GM19099 (cell line): Measurements from ENCODE around the gene HYPK.

ENCODE experiments used
- POLR2A ChIP-seq: IDR thresholded peaks from 3 replicates; pipeline ENCODE4 v1.6.1; 2011; ENCODE audit warnings: low read depth; ENCODE audit not compliant: insufficient read length; ENCODE audit errors: extremely low read depth

HYPK gene

GRCh38 chr15:43826508-43827341, 26.3 kb downstream of the HYPK start, which contains the start of gene WDR76:
Gene WDR76 (plus strand): TSS chr15:43827002. CDS start chr15:43827033, 31 bp downstream.
- peak; percentile 60 for TF ChIP-seq POLR2A

- TF ChIP-seq POLR2A, result no peak
Measured at GRCh38 chr15:43828061-43828657, 27.8 kb downstream of the HYPK start.

GRCh38 chr15:43845421-43845820, 45.0 kb downstream of the HYPK start:
- TF ChIP-seq POLR2A, result no peak

- no peak for TF ChIP-seq POLR2A
Measured at GRCh38 chr15:43851251-43851650, 50.9 kb downstream of the HYPK start.

GRCh38 chr15:43852607-43853006, 52.2 kb downstream of the HYPK start:
- no peak for TF ChIP-seq POLR2A
